A549 (cell line): ENCODE data around the gene TACC2. TPM values are rescaled to one million over a fixed set of nuclear protein-coding genes. Genes with fewer than 3 reads are reported as not detected.

Source experiments
- ATAC-seq, 2 experiments: fragments of 200-7000 bp in 1 of 2; fragments of >200 bp in 1 of 2; cut with Nextera tagmentation in 1 of 2; cut with Tn5 transposase in 1 of 2; 3 replicates each; pipeline versions ENCODE4 v1.8.0 to v1.9.1; 2018 to 2020; ENCODE audit warnings: mild to moderate bottlenecking in 1 of 2, moderate library complexity in 1 of 2
- CTCF ChIA-PET: fragments of 300-600 bp; sonication (Branson Sonifier 250); formaldehyde crosslinking; extraction: SDS; loops from one replicate; lab custom pipeline; 2021; ENCODE audit warnings: antibody characterized with exemption, inconsistent platforms; lab: Yijun Ruan, JAX
- POLR2A ChIA-PET: fragments of 350-600 bp; formaldehyde crosslinking; extraction: SDS; loops from one replicate; lab custom pipeline; 2021; ENCODE audit warnings: antibody characterized with exemption, inconsistent platforms; lab: Yijun Ruan, JAX
- DNase-seq, 2 experiments: peaks; one replicate each; pipeline versions ENCODE4 v3.0.0 to v3.0.0-alpha.2; 2011 to 2016; ENCODE audit warnings: low read depth in 1 of 2, low spot score in 1 of 2
- FAIRE-seq: peaks from 2 replicates; lab custom pipeline; 2011; peaks lifted over from hg19 to GRCh38; lab: Jason Lieb, UNC
- H3K27ac ChIP-seq, 2 experiments: fragments of >200 bp; sonication (Bioruptor Twin); formaldehyde crosslinking; 3 replicates each; pipeline ENCODE4 v1.5.1; 2016 to 2017
- H3K4me1 ChIP-seq: fragments of >200 bp; sonication (Bioruptor Twin); formaldehyde crosslinking; 3 replicates; pipeline ENCODE4 v1.6.1; 2016
- H3K4me2 ChIP-seq: fragments of >200 bp; sonication (Bioruptor Twin); formaldehyde crosslinking; 3 replicates; pipeline ENCODE4 v1.6.1; 2016
- H3K4me3 ChIP-seq: fragments of >200 bp; sonication (Bioruptor Twin); formaldehyde crosslinking; 3 replicates; pipeline ENCODE4 v1.5.1; 2016
- H3K9me3 ChIP-seq: fragments of >200 bp; sonication (Bioruptor Twin); formaldehyde crosslinking; 3 replicates; pipeline ENCODE4 v1.6.1; 2016
- ATOH8 ChIP-seq: fragments of 250-450 bp; sonication (Bioruptor Pico); IDR thresholded peaks from 2 replicates; pipeline ENCODE4 v1.5.0; 2020; ENCODE audit warnings: low read depth, mild to moderate bottlenecking, moderate library complexity
- BHLHE40 ChIP-seq: IDR thresholded peaks from 2 replicates; pipeline ENCODE4 v1.6.1; 2012; ENCODE audit warnings: low read depth, low read length, inconsistent platforms
- CBX2 ChIP-seq: fragments of 200-600 bp; sonication (generic); IDR thresholded peaks from 2 replicates; pipeline ENCODE4 v1.6.1; 2016; ENCODE audit warnings: low read depth, mild to moderate bottlenecking, borderline replicate concordance
- CBX8 ChIP-seq: fragments of 200-600 bp; sonication (generic); IDR thresholded peaks from 2 replicates; pipeline ENCODE4 v1.6.1; 2016
- CEBPB ChIP-seq, 2 experiments: fragments of >200 bp in 1 of 2; sonication (Bioruptor Twin) in 1 of 2; formaldehyde crosslinking in 1 of 2; IDR thresholded peaks; 2 replicates each; pipeline ENCODE4 v1.6.1; 2012 to 2016
- CHD4 ChIP-seq: fragments of 200-600 bp; sonication (generic); IDR thresholded peaks from 2 replicates; pipeline ENCODE4 v1.6.1; 2016; ENCODE audit warnings: antibody characterized with exemption, mild to moderate bottlenecking, borderline replicate concordance
- CTCF ChIP-seq: fragments of >200 bp; sonication (Bioruptor Twin); formaldehyde crosslinking; IDR thresholded peaks from 3 replicates; pipeline ENCODE4 v1.5.1; 2016
- E2F6 ChIP-seq: IDR thresholded peaks from 2 replicates; pipeline ENCODE4 v1.6.1; 2012; ENCODE audit warnings: low read depth, borderline replicate concordance
- EHF ChIP-seq: fragments of 250-450 bp; sonication (Bioruptor Pico); IDR thresholded peaks from 2 replicates; pipeline ENCODE4 v1.5.0; 2020; ENCODE audit warnings: mild to moderate bottlenecking
- ELK1 ChIP-seq: fragments of 150-350 bp; IDR thresholded peaks from 2 replicates; pipeline ENCODE4 v1.6.1; 2014; ENCODE audit warnings: low read depth, mild to moderate bottlenecking, low read length
- ESRRA ChIP-seq: fragments of 150-350 bp; IDR thresholded peaks from 2 replicates; pipeline ENCODE4 v1.6.1; 2014; ENCODE audit warnings: mild to moderate bottlenecking, low read length, borderline replicate concordance
- FOSL2 ChIP-seq, 2 experiments: fragments of 450-650 bp in 1 of 2; fragments of >200 bp in 1 of 2; sonication (Bioruptor Twin) in 1 of 2; formaldehyde crosslinking; IDR thresholded peaks; 2 replicates each; pipeline versions ENCODE4 v1.5.0 to v1.6.1; 2016 to 2020; ENCODE audit warnings: mild to moderate bottlenecking in 1 of 2, moderate library complexity in 1 of 2
- FOXS1 ChIP-seq: fragments of 250-450 bp; sonication (Bioruptor Pico); IDR thresholded peaks from 2 replicates; pipeline ENCODE4 v1.5.0; 2020; ENCODE audit warnings: mild to moderate bottlenecking, moderate library complexity
- HDAC2 ChIP-seq: fragments of 200-600 bp; sonication (generic); IDR thresholded peaks from 2 replicates; pipeline ENCODE4 v1.6.1; 2016
- HES2 ChIP-seq: fragments of >200 bp; sonication (Bioruptor Twin); formaldehyde crosslinking; IDR thresholded peaks from 2 replicates; pipeline ENCODE4 v1.6.1; 2016
- HEYL ChIP-seq: fragments of 250-450 bp; sonication (Bioruptor Pico); IDR thresholded peaks from 2 replicates; pipeline ENCODE4 v1.8.0; 2021; ENCODE audit warnings: mild to moderate bottlenecking, moderate library complexity
- JUNB ChIP-seq: fragments of >200 bp; sonication (Bioruptor Twin); formaldehyde crosslinking; IDR thresholded peaks from 2 replicates; pipeline ENCODE4 v1.6.1; 2016
- KDM1A ChIP-seq: fragments of 200-600 bp; sonication (generic); IDR thresholded peaks from 2 replicates; pipeline ENCODE4 v1.6.1; 2016; ENCODE audit warnings: low read depth, mild to moderate bottlenecking
- MAFK ChIP-seq: fragments of 450-650 bp; IDR thresholded peaks from 2 replicates; pipeline ENCODE4 v1.6.1; 2014; ENCODE audit not compliant: partially characterized antibody
- MAX ChIP-seq: IDR thresholded peaks from 2 replicates; pipeline ENCODE4 v1.6.1; 2012
- MAZ ChIP-seq: fragments of 150-350 bp; IDR thresholded peaks from 2 replicates; pipeline ENCODE4 v1.6.1; 2014; ENCODE audit warnings: antibody characterized with exemption, low read depth, low read length, borderline replicate concordance
- NFE2L2 ChIP-seq: fragments of 150-350 bp; conservative IDR thresholded peaks from 2 replicates; pipeline ENCODE4 v1.6.1; 2014; ENCODE audit warnings: low read length
- NPAS2 ChIP-seq: fragments of 250-450 bp; sonication (Bioruptor Pico); IDR thresholded peaks from 2 replicates; pipeline ENCODE4 v1.8.0; 2022; ENCODE audit warnings: mild to moderate bottlenecking, moderate library complexity, borderline replicate concordance
- PHF8 ChIP-seq: fragments of 200-600 bp; sonication (generic); IDR thresholded peaks from 2 replicates; pipeline ENCODE4 v1.6.1; 2016; ENCODE audit warnings: low read depth, mild to moderate bottlenecking, antibody characterized with exemption, moderate library complexity, borderline replicate concordance
- POLR2A ChIP-seq: IDR thresholded peaks from 2 replicates; pipeline ENCODE4 v1.6.1; 2012; ENCODE audit warnings: mild to moderate bottlenecking, low read length
- RAD21 ChIP-seq, 2 experiments: fragments of >200 bp in 1 of 2; sonication (Bioruptor Twin) in 1 of 2; formaldehyde crosslinking in 1 of 2; IDR thresholded peaks in 1 of 2; conservative IDR thresholded peaks in 1 of 2; 2 replicates in 1 of 2; 3 replicates in 1 of 2; pipeline ENCODE4 v1.6.1; 2012 to 2018; ENCODE audit warnings: inconsistent platforms in 1 of 2
- RARB ChIP-seq: fragments of 250-450 bp; sonication (Bioruptor Pico); IDR thresholded peaks from 2 replicates; pipeline ENCODE4 v1.8.0; 2021; ENCODE audit warnings: mild to moderate bottlenecking, moderate library complexity
- RCOR1 ChIP-seq: fragments of 150-350 bp; IDR thresholded peaks from 2 replicates; pipeline ENCODE4 v1.6.1; 2014; ENCODE audit warnings: antibody characterized with exemption, low read length, low read depth
- RFX5 ChIP-seq: fragments of 450-650 bp; IDR thresholded peaks from 2 replicates; pipeline ENCODE4 v1.7.1; 2014; ENCODE audit warnings: antibody characterized with exemption, mild to moderate bottlenecking, moderate library complexity
- RNF2 ChIP-seq: fragments of 200-600 bp; sonication (generic); IDR thresholded peaks from 2 replicates; pipeline ENCODE4 v1.6.1; 2016; ENCODE audit warnings: low read depth, mild to moderate bottlenecking, antibody characterized with exemption, moderate library complexity, borderline replicate concordance
- SMC3 ChIP-seq: fragments of >200 bp; sonication (Bioruptor Twin); formaldehyde crosslinking; IDR thresholded peaks from 3 replicates; pipeline ENCODE4 v1.6.1; 2018; ENCODE audit warnings: inconsistent platforms
- SREBF2 ChIP-seq: fragments of 450-650 bp; IDR thresholded peaks from 2 replicates; pipeline ENCODE4 v1.6.1; 2014; ENCODE audit warnings: mild to moderate bottlenecking, moderate library complexity
- TFCP2L1 ChIP-seq: fragments of 250-450 bp; sonication (Bioruptor Pico); IDR thresholded peaks from 2 replicates; pipeline ENCODE4 v1.5.0; 2021; ENCODE audit warnings: mild to moderate bottlenecking
- TP53 ChIP-seq: fragments of 250-450 bp; sonication (Bioruptor Pico); IDR thresholded peaks from 2 replicates; pipeline ENCODE4 v1.5.0; 2021; ENCODE audit warnings: mild to moderate bottlenecking, moderate library complexity
- USF2 ChIP-seq: fragments of 450-650 bp; IDR thresholded peaks from 2 replicates; pipeline ENCODE4 v1.6.1; 2014; ENCODE audit warnings: antibody characterized with exemption
- ZSCAN20 ChIP-seq: fragments of 250-450 bp; sonication (Bioruptor Pico); IDR thresholded peaks from 2 replicates; pipeline ENCODE4 v1.8.0; 2022; ENCODE audit warnings: mild to moderate bottlenecking, moderate library complexity
- WGBS: methylation state at CpG from one replicate; pipeline ENCODE4 v1.1.6; 2017; ENCODE audit errors: missing lambda C conversion rate; 5-methylcytosine and 5-hydroxymethylcytosine counted together
- polyA plus RNA-seq, 4 experiments: library from polyadenylated mRNA; depleted of rRNA in 3 of 4; stranded (reverse); fragments of >200 nt; fragmentation: RNase III in 1 of 4; extraction: RNeasy Plus Mini Kit Qiagen cat#74134 plus additional on column Dnase treatment in 1 of 4; gene quantifications; 2 replicates in 3 of 4; 3 replicates in 1 of 4; pipeline ENCODE4 v1.2.3, GENCODE V29; 2011 to 2017

Gene TACC2
- polyA plus RNA-seq, 2 of the 4 experiments (the other 2 are of a cell fraction): 83.3 to 128 TPM

- CTCF ChIA-PET: interaction anchor here (0.5 to 4.3 kb wide), 47 partner anchors 9 to 454 kb away, joined by 3 to 74 read pairs (median 5); partner anchors contain the start of genes ATE1 and NSMCE4A
- peak overlapping the region; percentile 95 for H3K4me2 ChIP-seq
- FAIRE-seq: no peak
- POLR2A ChIA-PET: interaction anchor here (0.6 to 2.3 kb wide), 10 partner anchors 9 to 149 kb away, joined by 3 to 35 read pairs (median 7); no protein-coding TSS in a partner anchor
- H3K27ac ChIP-seq: peak overlapping the region; percentile 98
- H3K4me1 ChIP-seq: peaks cover 38% of the 10 kb centered on the region
- no peaks in the 10 kb centered on the region for H3K9me3 ChIP-seq
- peak in 1 of 2 experiments; percentile 9; a peak in 3 of 6 replicates for ATAC-seq
- H3K4me3 ChIP-seq: peak overlapping the region; percentile 95
- 4% methylated on average over 12 of the region's 12 CpGs for WGBS
- peak in 1 of 2 experiments; percentile 68 for DNase-seq
- TF ChIP-seq POLR2A: no peak
- TF ChIP-seq FOXS1 (CRISPR knock-in tag): no peak
- no peak for TF ChIP-seq NPAS2 (CRISPR knock-in tag)
- TF ChIP-seq ZSCAN20 (CRISPR knock-in tag): peak; percentile 38; the same call in 1 of the 2 replicates
- TF ChIP-seq ELK1: no peak
- no peak for TF ChIP-seq MAFK
- TF ChIP-seq HEYL: peak; percentile 92
- TF ChIP-seq MAX: no peak; the same call in 1 of the 2 replicates
- no peak for TF ChIP-seq ATOH8 (CRISPR knock-in tag)
- TF ChIP-seq EHF (CRISPR knock-in tag): peak; percentile 59
- no peak for TF ChIP-seq KDM1A
- TF ChIP-seq SREBF2: no peak
- no peak for TF ChIP-seq SMC3
- TF ChIP-seq CTCF: no peak
- no peak for TF ChIP-seq RFX5
- no peak for TF ChIP-seq BHLHE40
- no peak for TF ChIP-seq PHF8
- TF ChIP-seq ESRRA: no peak; the same call in 1 of the 2 replicates
- no peak for TF ChIP-seq CEBPB (IDR thresholded peaks at IDR 0.05)
- TF ChIP-seq CHD4: no peak
- peak; percentile 28; the same call in 1 of the 2 replicates for TF ChIP-seq RARB (CRISPR knock-in tag)
- no peak for TF ChIP-seq HES2
- no peak for TF ChIP-seq CBX2
- TF ChIP-seq CBX8: no peak
- no peak for TF ChIP-seq RCOR1
- TF ChIP-seq TFCP2L1 (CRISPR knock-in tag): no peak
- peak; percentile 58; the same call in 1 of the 2 replicates for TF ChIP-seq E2F6
- TF ChIP-seq JUNB: peak; percentile 39; the same call in 1 of the 2 replicates
- no peak for TF ChIP-seq TP53 (CRISPR knock-in tag)
- TF ChIP-seq USF2: no peak
- no peak for TF ChIP-seq NFE2L2
- TF ChIP-seq FOSL2 (IDR thresholded peaks at IDR 0.05): no peak
- TF ChIP-seq FOSL2 (CRISPR knock-in tag; IDR thresholded peaks at IDR 0.05): peak; percentile 25; the same call in 1 of the 2 replicates
- TF ChIP-seq RAD21 (conservative IDR thresholded peaks at IDR 0.05 in 1 of 2, IDR thresholded peaks at IDR 0.05 in 1 of 2): no peak
- TF ChIP-seq HDAC2: no peak
- no peak for TF ChIP-seq RNF2
- TF ChIP-seq MAZ: no peak
Measured at GRCh38 chr10:122112021-122112616, 123.2 kb downstream of the TACC2 start.
